Measurements from ENCODE around the gene CCDC33. TPM values are rescaled to one million over a fixed set of nuclear protein-coding genes. Genes with fewer than 3 reads are reported as not detected.

Gene CCDC33
- total and polyA plus RNA-seq, 2 experiments from 2014 or later: 0.63 to 0.86 TPM

DNA sequence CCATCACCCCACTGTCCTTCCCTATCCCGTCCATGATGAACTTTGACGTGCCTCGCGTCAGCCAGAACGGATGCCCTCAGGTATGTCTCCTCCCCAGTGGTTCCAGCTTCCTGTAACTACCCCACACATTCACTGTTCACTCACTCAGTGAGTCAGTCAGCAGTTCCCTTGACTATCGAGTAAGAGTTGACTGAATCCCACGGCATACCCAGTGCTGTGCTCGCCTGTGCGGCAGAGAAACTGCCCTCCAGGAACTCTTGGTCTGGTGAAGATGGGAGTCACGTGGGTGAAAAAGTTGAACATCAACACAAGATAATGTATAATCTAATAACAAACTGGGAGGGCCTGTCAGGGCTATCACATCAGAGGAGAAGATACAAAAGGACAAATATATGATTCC is 36.7 kb downstream of the CCDC33 start:
- Histone ChIP-seq H3K9me2 (replicated peaks; ENCODE audit: insufficient read depth) (no peaks in the 10 kb centered on the region), H3K9me3 (ENCODE audit: low read depth) (no peaks in the 10 kb centered on the region), H3K27ac (no peak overlapping the region), H3K27me3 (peaks cover 9% of the 10 kb centered on the region), H3K4me1 (ENCODE audit: insufficient read depth) (no peaks in the 10 kb centered on the region), H3K4me3 (no peak overlapping the region), H3K79me2 (no peaks in the 10 kb centered on the region), H4K20me1 (ENCODE audit: insufficient read depth, poor library complexity, severe bottlenecking) (no peaks in the 10 kb centered on the region), H3K4me2 (no peak overlapping the region), H2AFZ (no peak overlapping the region), H3K36me3 (replicated peaks; ENCODE audit: insufficient read depth, low read depth) (no peaks in the 10 kb centered on the region)
- WGBS (ENCODE audit: low lambda C conversion rate, missing lambda C conversion rate): 90% methylated on average over 10 of the region's 10 CpGs
- no peak for DNase-seq (ENCODE audit: low spot score)
- no peak for TF ChIP-seq EZH2 (IDR thresholded peaks at IDR 0.05; ENCODE audit: borderline replicate concordance)
- TF ChIP-seq, protein P1, sequence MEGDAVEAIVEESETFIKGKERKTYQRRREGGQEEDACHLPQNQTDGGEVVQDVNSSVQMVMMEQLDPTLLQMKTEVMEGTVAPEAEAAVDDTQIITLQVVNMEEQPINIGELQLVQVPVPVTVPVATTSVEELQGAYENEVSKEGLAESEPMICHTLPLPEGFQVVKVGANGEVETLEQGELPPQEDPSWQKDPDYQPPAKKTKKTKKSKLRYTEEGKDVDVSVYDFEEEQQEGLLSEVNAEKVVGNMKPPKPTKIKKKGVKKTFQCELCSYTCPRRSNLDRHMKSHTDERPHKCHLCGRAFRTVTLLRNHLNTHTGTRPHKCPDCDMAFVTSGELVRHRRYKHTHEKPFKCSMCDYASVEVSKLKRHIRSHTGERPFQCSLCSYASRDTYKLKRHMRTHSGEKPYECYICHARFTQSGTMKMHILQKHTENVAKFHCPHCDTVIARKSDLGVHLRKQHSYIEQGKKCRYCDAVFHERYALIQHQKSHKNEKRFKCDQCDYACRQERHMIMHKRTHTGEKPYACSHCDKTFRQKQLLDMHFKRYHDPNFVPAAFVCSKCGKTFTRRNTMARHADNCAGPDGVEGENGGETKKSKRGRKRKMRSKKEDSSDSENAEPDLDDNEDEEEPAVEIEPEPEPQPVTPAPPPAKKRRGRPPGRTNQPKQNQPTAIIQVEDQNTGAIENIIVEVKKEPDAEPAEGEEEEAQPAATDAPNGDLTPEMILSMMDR (IDR thresholded peaks at IDR 0.05; ENCODE audit: poor library complexity): no peak
- no peak for TF ChIP-seq EZH2phosphoT487 (IDR thresholded peaks at IDR 0.05; ENCODE audit: low read depth, severe bottlenecking, unreplicated experiment)

DNA sequence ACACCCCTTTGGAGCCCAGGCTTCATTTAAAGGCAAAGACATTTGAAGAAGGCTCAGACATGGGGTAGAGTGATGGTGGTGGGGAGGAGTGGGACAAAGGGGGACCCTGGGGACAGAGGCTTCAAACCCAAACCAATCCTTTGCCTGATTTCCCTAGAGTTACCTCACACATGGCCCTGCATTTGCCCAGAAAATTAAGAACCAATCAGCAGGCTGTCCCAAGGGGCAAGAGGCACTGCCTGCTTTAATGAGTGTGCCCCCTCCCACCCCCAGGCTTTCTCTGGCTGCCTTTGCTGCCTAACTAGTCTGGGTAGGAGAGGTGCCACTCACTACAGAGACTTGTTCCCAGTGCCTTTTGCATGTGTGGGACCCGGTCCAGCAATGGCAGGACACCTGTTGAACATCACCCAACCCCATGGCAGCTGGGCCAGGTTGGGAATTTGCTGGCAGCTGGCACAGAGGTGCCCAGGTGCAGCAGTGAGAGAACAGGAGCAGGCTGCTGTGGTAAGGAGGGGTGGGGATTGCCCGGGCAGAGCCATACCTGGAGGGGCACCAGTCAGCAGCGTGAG is 38.4 kb downstream of the CCDC33 start:
- Histone ChIP-seq H3K9me3 (ENCODE audit: low read depth) (no peaks in the 10 kb centered on the region), H3K4me3 (no peak overlapping the region), H3K27ac (no peak overlapping the region), H3K27me3 (peaks cover 12% of the 10 kb centered on the region), H2AFZ (no peak overlapping the region), H3K4me2 (no peak overlapping the region), H3K4me1 (ENCODE audit: insufficient read depth) (no peaks in the 10 kb centered on the region), H3K9me2 (replicated peaks; ENCODE audit: insufficient read depth) (no peaks in the 10 kb centered on the region), H3K36me3 (replicated peaks; ENCODE audit: insufficient read depth, low read depth) (no peaks in the 10 kb centered on the region), H4K20me1 (ENCODE audit: insufficient read depth, poor library complexity, severe bottlenecking) (no peaks in the 10 kb centered on the region), H3K79me2 (no peaks in the 10 kb centered on the region)
- TF ChIP-seq, protein P1 (IDR thresholded peaks at IDR 0.05; ENCODE audit: poor library complexity): no peak
- no peak for TF ChIP-seq EZH2 (IDR thresholded peaks at IDR 0.05; ENCODE audit: borderline replicate concordance)
- no peak for TF ChIP-seq EZH2phosphoT487 (IDR thresholded peaks at IDR 0.05; ENCODE audit: low read depth, severe bottlenecking, unreplicated experiment)
- WGBS (ENCODE audit: low lambda C conversion rate, missing lambda C conversion rate): 78% methylated on average over 3 of the region's 3 CpGs
- DNase-seq (ENCODE audit: low spot score): no peak

DNA sequence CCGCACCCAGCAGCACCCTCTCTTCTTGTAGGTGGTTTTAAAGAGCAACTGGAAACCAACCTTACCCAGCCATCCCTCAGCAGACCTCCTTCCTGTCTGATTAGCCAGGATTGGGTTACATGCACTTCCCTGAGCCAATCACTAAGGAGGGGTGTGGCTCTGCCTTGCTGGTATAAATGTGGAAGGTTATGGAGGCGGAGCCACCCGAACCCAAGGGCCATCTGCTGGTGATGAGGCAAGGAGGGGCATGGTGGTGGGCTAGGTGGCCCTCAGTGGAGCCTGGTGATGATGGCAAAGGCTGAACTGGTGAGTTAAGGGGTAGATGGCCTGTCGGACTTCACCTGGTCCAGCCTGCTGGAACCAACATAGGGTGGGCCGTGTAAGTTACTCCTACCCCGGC is 39.8 kb downstream of the CCDC33 start:
- Histone ChIP-seq H3K4me1 (ENCODE audit: insufficient read depth) (no peaks in the 10 kb centered on the region), H2AFZ (no peak overlapping the region), H3K27ac (no peak overlapping the region), H3K9me2 (replicated peaks; ENCODE audit: insufficient read depth) (no peaks in the 10 kb centered on the region), H3K4me2 (no peak overlapping the region), H3K36me3 (replicated peaks; ENCODE audit: insufficient read depth, low read depth) (no peaks in the 10 kb centered on the region), H4K20me1 (ENCODE audit: insufficient read depth, poor library complexity, severe bottlenecking) (no peaks in the 10 kb centered on the region), H3K27me3 (peaks cover 8% of the 10 kb centered on the region), H3K9me3 (ENCODE audit: low read depth) (no peaks in the 10 kb centered on the region), H3K79me2 (no peaks in the 10 kb centered on the region), H3K4me3 (no peak overlapping the region)
- 93% methylated on average over 6 of the region's 6 CpGs for WGBS (ENCODE audit: low lambda C conversion rate, missing lambda C conversion rate)
- DNase-seq (ENCODE audit: low spot score): no peak
- no peak for TF ChIP-seq EZH2phosphoT487 (IDR thresholded peaks at IDR 0.05; ENCODE audit: low read depth, severe bottlenecking, unreplicated experiment)
- TF ChIP-seq, protein P1 (IDR thresholded peaks at IDR 0.05; ENCODE audit: poor library complexity): no peak
- no peak for TF ChIP-seq EZH2 (IDR thresholded peaks at IDR 0.05; ENCODE audit: borderline replicate concordance)
